PC-9 (cell line): ENCODE results near the gene PWWP2B.

Experiments used
- EZH2 ChIP-seq: fragments of 200-600 bp; sonication (generic); IDR thresholded peaks from 2 replicates; pipeline ENCODE4 v1.8.0; 2017; ENCODE audit warnings: antibody characterized with exemption, low read depth
- TF ChIP-seq, protein P1 (sequence below): fragments of 200-600 bp; sonication (generic); conservative IDR thresholded peaks from 2 replicates; pipeline ENCODE4 v1.6.1; 2017; ENCODE audit warnings: mixed run types, antibody characterized with exemption, mild to moderate bottlenecking, moderate library complexity

DNA sequence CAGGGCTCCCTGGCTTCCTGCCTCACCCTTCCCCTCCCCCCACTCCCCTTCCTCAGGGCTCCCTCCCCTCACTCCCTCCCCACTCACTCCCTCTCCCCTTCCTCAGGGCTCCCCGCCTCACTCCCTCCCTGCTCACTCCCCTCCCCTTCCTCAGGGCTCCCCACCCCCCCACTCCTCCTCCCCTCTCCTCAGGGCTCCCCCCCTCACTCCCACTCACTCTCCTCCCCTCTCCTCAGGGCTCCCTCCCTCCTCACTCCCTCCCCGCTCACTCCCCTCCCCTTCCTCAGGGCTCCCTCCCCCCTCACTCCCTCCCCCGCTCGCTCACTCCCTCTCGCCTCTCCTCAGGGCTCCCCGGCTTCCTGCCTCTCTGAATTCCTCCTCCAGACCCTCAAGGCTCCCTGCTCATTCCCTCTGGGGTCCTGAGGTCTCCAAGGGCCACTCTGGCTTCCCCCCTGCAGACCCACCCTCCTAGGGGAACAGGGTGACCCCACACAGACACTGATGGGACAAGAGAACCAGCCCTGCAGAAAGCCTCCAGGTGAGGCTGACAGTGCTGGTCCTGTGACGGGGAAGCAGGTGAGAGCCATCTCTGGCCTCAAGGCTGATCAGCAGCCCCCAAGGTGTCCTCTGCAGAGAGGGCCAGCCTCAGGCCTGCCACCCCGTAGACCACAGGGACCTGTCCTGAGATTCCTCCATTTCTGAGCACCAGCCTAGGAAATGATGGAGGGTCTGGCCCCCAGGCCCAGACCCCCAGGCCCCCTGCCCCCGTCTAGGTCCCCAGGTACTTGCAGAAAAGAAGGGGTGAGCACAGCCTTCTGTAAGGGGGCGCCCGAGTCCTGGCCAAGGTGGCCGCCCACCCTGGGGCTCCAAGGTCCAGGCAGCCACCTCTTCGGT, 47.2 kb downstream of the PWWP2B start:
- TF ChIP-seq, protein P1, sequence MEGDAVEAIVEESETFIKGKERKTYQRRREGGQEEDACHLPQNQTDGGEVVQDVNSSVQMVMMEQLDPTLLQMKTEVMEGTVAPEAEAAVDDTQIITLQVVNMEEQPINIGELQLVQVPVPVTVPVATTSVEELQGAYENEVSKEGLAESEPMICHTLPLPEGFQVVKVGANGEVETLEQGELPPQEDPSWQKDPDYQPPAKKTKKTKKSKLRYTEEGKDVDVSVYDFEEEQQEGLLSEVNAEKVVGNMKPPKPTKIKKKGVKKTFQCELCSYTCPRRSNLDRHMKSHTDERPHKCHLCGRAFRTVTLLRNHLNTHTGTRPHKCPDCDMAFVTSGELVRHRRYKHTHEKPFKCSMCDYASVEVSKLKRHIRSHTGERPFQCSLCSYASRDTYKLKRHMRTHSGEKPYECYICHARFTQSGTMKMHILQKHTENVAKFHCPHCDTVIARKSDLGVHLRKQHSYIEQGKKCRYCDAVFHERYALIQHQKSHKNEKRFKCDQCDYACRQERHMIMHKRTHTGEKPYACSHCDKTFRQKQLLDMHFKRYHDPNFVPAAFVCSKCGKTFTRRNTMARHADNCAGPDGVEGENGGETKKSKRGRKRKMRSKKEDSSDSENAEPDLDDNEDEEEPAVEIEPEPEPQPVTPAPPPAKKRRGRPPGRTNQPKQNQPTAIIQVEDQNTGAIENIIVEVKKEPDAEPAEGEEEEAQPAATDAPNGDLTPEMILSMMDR = no peak
- TF ChIP-seq EZH2 = no peak
